ENCODE measurements around the gene ADGRE1. TPM values are rescaled to one million over a fixed set of nuclear protein-coding genes. Genes with fewer than 3 reads are reported as not detected.
"Not testable (repeated sequence)": the region's sequence is repeated elsewhere in the genome, so short reads cannot be mapped to it uniquely, and the experiment has no call there.

Gene ADGRE1
- polyA plus RNA-seq, 1 donor (not counting 4 experiments of a cell fraction or from before 2014, with no cell fraction given): not detected

GRCh38 chr19:6868351-6868750 is 19.0 kb upstream of the ADGRE1 start:
- no peaks in the 10 kb centered on the region for H3K36me3 ChIP-seq (ENCODE audit: control insufficient read depth in 2 of 2, extremely low read depth in 1 of 2, insufficient read depth in 2 of 2, low read length in 2 of 2)
- FAIRE-seq: no peak
- no peaks in the 10 kb centered on the region for H3K9me3 ChIP-seq (ENCODE audit: control insufficient read depth, low read depth, low read length)
- H3K4me1 ChIP-seq (ENCODE audit: control insufficient read depth, extremely low read depth, insufficient read depth, low read length): no peaks in the 10 kb centered on the region
- no peak overlapping the region for H3K27ac ChIP-seq (ENCODE audit: control insufficient read depth, insufficient read depth, low read length)
- no peaks in the 10 kb centered on the region for H3K9me1 ChIP-seq (ENCODE audit: control insufficient read depth, extremely low read depth, insufficient read depth, low read length)
- H2AFZ ChIP-seq (ENCODE audit: control insufficient read depth, low read length): no peak overlapping the region
- H3K9ac ChIP-seq (ENCODE audit: control insufficient read depth, extremely low read depth, insufficient read depth, low read length): no peak overlapping the region
- H3K79me2 ChIP-seq (ENCODE audit: control insufficient read depth, insufficient read depth, low read length): no peaks in the 10 kb centered on the region
- dilution Hi-C loops (cut with MboI; ENCODE audit: extremely low pct_ligation_motif_present, low sequenced_read_pairs): no loop called here
- H4K20me1 ChIP-seq (ENCODE audit: control insufficient read depth, extremely low read depth, insufficient read depth, low read length): no peaks in the 10 kb centered on the region
- H3K4me3 ChIP-seq (ENCODE audit: control insufficient read depth in 2 of 3, extremely low read depth in 1 of 3, insufficient read depth in 2 of 3, low read depth in 1 of 3, low read length in 3 of 3): no peak overlapping the region
- H3K27me3 ChIP-seq (ENCODE audit: control insufficient read depth, extremely low read depth, insufficient read depth, low read length): no peaks in the 10 kb centered on the region
- DNase-seq (ENCODE audit: low read depth, low spot score): no peak
- no peak for TF ChIP-seq CTCF (optimal IDR thresholded peaks at IDR 0.05 in 1 of 3, IDR thresholded peaks at IDR 0.05 in 1 of 3, conservative IDR thresholded peaks at IDR 0.05 in 1 of 3; ENCODE audit: extremely low read depth in 1 of 3, insufficient read depth in 2 of 3, low read length in 3 of 3)
- TF ChIP-seq EZH2 (IDR thresholded peaks at IDR 0.05; ENCODE audit: low read length): no peak
- no peak overlapping the region for H3K4me2 ChIP-seq (ENCODE audit: control insufficient read depth, extremely low read depth, insufficient read depth, low read depth, low read length)

GRCh38 chr19:6869151-6869882 is 18.1 kb upstream of the ADGRE1 start:
- H3K4me3 ChIP-seq (ENCODE audit: control insufficient read depth in 2 of 3, extremely low read depth in 1 of 3, insufficient read depth in 2 of 3, low read depth in 1 of 3, low read length in 3 of 3); dilution Hi-C loops (cut with MboI; ENCODE audit: extremely low pct_ligation_motif_present, low sequenced_read_pairs); H3K4me1 ChIP-seq (ENCODE audit: control insufficient read depth, extremely low read depth, insufficient read depth, low read length); FAIRE-seq; H3K79me2 ChIP-seq (ENCODE audit: control insufficient read depth, insufficient read depth, low read length); H3K36me3 ChIP-seq (ENCODE audit: control insufficient read depth in 2 of 2, extremely low read depth in 1 of 2, insufficient read depth in 2 of 2, low read length in 2 of 2); H3K27ac ChIP-seq (ENCODE audit: control insufficient read depth, insufficient read depth, low read length); H3K27me3 ChIP-seq (ENCODE audit: control insufficient read depth, extremely low read depth, insufficient read depth, low read length); H3K9ac ChIP-seq (ENCODE audit: control insufficient read depth, extremely low read depth, insufficient read depth, low read length); H3K4me2 ChIP-seq (ENCODE audit: control insufficient read depth, extremely low read depth, insufficient read depth, low read depth, low read length); H2AFZ ChIP-seq (ENCODE audit: control insufficient read depth, low read length); H3K9me3 ChIP-seq (ENCODE audit: control insufficient read depth, low read depth, low read length); DNase-seq (ENCODE audit: low read depth, low spot score); H4K20me1 ChIP-seq (ENCODE audit: control insufficient read depth, extremely low read depth, insufficient read depth, low read length); H3K9me1 ChIP-seq (ENCODE audit: control insufficient read depth, extremely low read depth, insufficient read depth, low read length): not testable (repeated sequence)

Measured in keratinocyte (primary cell).